HS-27A (cell line): ENCODE results near the gene UBAP2L.
"Not testable (repeated sequence)": the region's sequence is repeated elsewhere in the genome, so short reads cannot be mapped to it uniquely, and the experiment has no call there.

Experiments used
- DNase-seq: peaks from one replicate; pipeline ENCODE4 v3.0.0-alpha.2; 2012; ENCODE audit warnings: low read depth, missing footprints

Gene UBAP2L

GRCh38 chr1:154198756-154199562 lies 21.8 kb upstream of the UBAP2L start:
- no peak for DNase-seq

GRCh38 chr1:154199563-154199879 lies 21.2 kb upstream of the UBAP2L start:
- no peak for DNase-seq

GRCh38 chr1:154205778-154206177 lies 15.0 kb upstream of the UBAP2L start:
- DNase-seq, result not testable (repeated sequence)

DNA sequence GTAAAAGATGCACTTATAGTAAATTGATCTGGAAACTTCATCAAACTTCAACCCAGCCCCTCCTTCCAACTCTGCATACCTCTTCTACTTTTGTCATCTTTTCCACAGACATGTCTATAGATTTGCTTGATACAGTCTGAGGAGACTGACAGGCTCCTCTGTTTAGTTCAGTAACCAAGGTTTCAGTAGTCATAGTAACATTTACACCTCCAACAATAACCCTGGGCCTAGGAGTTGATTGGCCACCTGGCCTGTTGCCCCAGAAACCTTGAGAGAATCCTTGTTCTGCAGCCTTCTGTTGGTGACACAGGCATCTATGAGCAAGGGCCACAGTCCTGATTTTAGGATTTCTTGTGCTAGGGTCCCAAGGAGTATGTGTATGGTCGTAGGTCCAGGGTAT lies 14.6 kb upstream of the UBAP2L start, which contains the start of gene CFAP141:
CFAP141 (minus strand) TSS at position 138 of the 400 bp plus-strand sequence; CDS start at position 112, 26 bp downstream.
- no peak for DNase-seq

GRCh38 chr1:154207262-154207661 lies 13.5 kb upstream of the UBAP2L start:
- DNase-seq, result no peak

DNA sequence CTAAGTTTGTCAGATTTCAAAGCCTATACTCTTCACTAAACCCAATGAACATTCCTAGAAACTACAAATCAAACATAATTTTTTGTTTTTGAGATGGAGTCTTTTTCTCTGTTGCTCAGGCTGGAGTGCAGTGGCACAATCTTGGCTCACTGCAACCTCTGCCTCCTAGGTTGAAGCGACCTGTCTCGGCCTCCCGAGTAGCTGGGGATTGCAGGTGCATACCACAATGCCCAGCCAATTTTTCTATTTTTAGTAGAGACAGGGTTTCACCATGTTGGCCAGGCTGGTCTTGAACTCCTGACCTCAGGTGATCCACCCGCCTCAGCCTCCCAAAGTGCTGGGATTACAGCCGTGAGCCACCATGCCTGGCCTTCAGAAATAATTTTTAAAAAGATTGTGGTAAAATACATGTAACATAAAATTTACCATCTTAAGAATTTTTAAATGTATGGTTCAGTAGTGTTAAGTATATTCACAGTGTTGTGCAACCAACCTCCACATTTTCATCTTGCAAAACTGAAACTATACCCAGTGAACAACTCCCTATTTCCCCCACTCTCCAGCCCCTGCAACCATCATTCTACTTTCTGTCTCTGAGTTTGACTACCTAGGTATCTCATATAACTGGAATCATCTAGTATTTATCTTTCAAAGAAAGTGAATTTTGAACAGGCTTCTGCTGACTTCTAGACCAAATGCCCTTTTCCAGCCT lies 11.9 kb upstream of the UBAP2L start:
- no peak for DNase-seq

- DNase-seq, result no peak
These were observed 8.7 kb upstream of the UBAP2L start for GRCh38 chr1:154212083-154212482.

GRCh38 chr1:154213274-154213673 lies 7.5 kb upstream of the UBAP2L start:
- DNase-seq, result no peak

DNA sequence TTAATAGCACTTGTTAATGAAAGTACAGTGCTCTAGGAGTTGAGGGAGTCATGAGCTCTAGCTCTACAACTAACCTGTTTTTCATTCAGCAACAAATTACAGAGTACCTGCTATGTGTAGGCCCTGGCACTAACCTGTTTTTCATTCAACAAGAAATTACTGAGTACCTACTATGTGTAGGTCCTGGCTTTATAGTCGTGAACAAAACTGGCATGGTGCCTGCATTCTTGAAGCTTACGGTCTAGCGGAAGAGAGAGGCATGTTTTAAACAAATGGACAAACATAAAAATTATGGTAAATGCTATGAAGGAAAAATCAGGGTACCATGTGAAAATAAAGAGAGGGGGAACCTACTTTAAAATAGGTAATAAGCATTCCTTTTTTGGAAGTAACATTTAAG lies 2.2 kb upstream of the UBAP2L start:
- no peak for DNase-seq

DNA sequence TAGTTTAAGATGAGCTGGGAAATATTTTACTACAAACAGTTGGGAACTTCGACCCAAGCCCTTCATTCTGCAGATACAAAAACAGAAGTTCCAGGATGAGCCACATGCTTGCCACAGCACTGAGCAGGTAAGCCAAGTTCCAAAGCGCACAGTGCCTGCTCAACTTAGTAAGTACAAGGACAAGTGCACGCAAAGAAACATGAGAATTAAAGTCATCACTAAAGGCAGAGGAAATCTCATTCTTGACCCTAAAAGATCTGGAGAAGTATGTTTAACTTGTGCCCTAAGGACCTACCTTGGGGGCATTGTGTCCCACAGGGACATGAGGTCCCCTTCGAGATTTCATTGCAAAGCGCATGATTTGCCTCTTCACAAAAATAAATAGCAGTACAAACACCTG lies 1.2 kb upstream of the UBAP2L start:
- no peak for DNase-seq

GRCh38 chr1:154220970-154221277 lies 169 bp downstream of the UBAP2L start:
- DNase-seq, result no peak

DNA sequence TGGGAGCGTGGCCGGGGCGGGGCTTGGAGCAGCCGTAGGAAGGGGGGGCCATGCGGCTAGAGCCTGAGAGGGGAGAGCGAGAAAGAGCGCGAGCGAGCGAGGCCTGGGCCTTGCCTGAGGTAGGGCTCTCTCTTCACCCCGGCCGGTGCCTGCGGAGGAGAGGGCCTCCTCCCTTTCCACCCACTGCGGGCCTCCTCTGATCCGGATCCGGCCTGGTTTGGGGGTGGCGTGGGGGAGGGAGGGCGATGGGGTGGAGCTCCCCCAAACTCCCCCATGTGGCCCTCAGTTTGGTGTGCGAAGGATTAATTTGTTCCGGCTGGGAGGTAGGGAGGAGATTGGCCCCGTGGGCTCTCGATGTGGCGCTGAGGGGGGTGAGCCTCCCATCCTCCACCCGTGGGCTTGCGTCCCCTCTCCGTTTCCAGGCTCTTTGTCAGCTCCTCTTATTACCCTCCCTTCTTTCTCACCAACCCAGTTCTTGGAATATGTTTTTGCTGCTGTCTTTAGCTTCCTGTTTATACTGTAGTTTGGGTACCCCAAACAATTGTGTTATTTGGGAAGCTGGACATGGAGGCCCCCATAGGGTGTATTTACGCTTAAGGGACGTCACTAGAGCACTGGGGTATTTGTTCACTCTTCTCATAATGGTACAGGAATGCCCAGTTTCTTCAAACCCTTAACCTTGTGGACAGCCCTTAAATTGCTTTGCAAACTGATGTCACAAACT lies 685 bp downstream of the UBAP2L start:
- DNase-seq, result peak; percentile 23

- no peak for DNase-seq
These were observed 1.8 kb downstream of the UBAP2L start for GRCh38 chr1:154222518-154222917.

DNA sequence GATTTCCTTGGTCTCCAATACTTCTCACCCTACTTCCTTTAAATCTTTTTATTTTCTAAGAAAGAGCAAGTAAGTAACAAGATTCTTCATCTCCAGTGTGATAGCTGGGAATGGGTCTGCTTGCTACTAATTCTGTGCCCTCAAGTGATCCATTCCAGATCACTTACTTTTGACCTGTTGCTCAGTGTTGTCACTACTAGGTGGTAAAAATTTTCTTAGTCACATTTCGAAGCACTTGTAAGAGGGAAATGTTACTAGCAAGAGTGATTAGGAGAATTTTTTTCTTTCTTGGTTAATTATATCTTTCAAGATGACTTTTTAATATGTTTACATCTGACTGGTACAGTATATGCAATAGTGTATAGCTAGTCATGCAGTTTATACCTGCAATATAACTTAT lies 2.2 kb downstream of the UBAP2L start:
- no peak for DNase-seq

DNA sequence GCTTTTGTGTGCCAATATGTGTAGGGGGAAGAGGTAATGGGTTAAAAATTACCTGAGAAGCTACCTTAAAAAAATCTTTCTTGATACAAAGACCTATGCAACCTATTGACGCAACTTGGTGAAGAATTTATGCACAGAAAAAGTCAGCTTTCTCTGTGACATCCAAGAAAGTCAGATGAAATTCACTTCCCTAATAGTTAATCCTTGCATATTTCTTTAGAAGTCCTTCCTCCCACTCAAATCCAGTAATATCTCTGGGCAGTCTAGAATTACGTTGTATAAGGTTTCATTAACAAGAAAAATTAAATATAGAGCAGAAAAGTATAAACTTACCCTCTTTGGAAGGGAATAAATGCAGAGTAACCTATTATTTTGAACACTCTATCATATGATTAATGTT lies 2.9 kb downstream of the UBAP2L start:
- DNase-seq, result no peak

- DNase-seq, result no peak
These were observed 4.6 kb downstream of the UBAP2L start for GRCh38 chr1:154225370-154225769.

DNA sequence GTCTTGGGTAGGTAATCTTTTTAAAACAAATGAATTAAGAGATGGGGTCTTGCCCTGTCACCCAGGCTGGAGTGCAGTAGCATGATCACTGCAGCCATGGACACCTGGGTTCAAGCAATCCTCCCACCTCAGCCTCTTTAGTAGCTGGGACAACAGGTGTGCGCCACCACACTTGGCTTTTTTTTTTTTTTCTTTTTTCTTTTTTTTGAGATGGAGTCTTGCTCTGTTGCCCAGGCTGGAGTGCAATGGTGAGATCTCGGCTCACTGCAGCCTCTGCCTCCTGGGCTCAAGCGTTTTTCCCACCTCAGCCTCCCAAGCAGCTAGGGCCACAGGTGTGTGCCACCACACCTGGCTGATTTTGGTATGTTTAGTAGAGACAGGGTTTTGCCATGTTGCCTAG lies 10.4 kb downstream of the UBAP2L start:
- not testable (repeated sequence) for DNase-seq

GRCh38 chr1:154233127-154233526 lies 12.4 kb downstream of the UBAP2L start:
- DNase-seq, result not testable (repeated sequence)

DNA sequence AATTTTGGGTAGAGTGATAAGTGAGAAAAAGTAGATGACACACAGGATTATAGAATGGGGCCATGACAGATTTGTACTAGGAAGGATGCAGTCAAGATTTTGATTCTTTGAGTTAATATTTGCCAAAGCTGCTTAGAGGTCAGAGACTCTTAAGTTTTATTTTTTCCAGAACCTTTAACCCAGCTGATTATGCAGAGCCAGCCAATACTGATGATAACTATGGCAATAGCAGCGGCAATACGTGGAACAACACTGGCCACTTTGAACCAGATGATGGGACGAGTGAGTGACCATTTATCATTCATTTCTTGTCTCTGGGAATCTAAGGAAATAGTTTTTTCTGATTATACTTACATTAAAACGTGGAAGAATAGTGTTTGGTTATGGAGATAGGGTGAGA lies 16.1 kb downstream of the UBAP2L start:
- DNase-seq, result no peak

DNA sequence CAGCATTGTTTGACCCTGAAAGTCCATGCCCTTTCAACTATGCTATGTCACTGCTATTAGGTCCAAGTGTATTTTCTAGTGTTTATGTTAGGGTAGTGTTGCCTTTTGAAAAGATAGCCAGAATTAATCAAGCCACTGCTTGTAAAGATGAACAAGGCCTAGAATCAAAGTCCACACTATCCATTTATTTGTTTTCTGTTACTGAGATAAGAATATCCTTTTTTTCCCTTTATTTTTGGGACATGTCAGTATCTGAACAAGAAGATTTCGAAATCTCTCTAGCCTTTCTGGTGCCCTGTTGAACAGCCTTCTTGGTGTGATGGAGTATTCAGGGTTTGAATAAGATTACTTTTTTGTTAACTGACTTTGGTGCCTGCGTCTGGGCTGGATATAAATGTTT lies 16.7 kb downstream of the UBAP2L start:
- no peak for DNase-seq

DNA sequence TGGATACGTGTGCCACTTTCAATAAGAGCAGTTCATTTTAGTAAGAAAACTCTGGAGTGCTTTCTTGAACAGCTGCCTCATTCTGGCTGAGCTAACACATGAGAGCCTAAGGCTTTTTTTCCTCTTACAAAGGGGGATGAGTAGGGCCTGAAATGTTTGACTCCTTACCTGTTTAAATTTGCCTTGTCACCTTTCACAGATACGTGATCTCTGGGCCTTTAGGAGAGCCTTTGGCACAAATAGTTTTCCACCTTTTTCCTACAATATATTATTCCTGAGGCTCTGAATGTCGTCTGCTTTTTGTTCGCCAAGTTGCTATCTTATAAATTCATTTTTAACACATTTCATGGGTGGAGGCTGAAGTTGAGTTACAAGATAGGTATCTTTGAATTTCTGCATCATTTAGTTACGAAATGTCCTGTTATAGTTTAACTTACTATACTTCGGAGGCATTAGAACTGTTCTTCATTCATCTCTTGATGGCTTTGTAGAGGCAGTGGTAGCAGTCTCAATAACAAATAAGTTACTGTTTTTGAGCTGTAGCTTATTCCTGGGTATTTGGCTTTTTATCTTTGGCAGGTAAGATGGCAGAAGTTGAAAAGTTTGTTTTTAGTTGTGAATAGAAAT lies 17.2 kb downstream of the UBAP2L start:
- DNase-seq, result no peak

- no peak for DNase-seq
These were observed 18.7 kb downstream of the UBAP2L start for GRCh38 chr1:154239491-154239890.
